GM19035 (cell line): Measurements from ENCODE around the gene TCHHL1.

Experiments
- ATAC-seq: cut with Tn5 transposase; IDR thresholded peaks from one replicate; pipeline ENCODE4 v1.9.1; 2021; ENCODE audit not compliant: unreplicated experiment

Gene TCHHL1

GRCh38 chr1:152039886-152040285, 49.0 kb downstream of the TCHHL1 start:
- no peak for ATAC-seq

- no peak for ATAC-seq
These were observed 49.4 kb downstream of the TCHHL1 start for GRCh38 chr1:152039461-152039860.

GRCh38 chr1:152038871-152039270, 50.0 kb downstream of the TCHHL1 start:
- ATAC-seq = no peak

- ATAC-seq = peak; percentile 60
These were observed 52.3 kb downstream of the TCHHL1 start, which contains the start of gene S100A11 for GRCh38 chr1:152036267-152037216. S100A11 (minus strand) TSS chr1:152037004; CDS start chr1:152036915, 89 bp downstream.

- ATAC-seq = no peak
These were observed 53.2 kb downstream of the TCHHL1 start for GRCh38 chr1:152035539-152036266.

- ATAC-seq = peak; percentile 55
These were observed 54.0 kb downstream of the TCHHL1 start for GRCh38 chr1:152034654-152035538.

- ATAC-seq = no peak
These were observed 54.6 kb downstream of the TCHHL1 start for GRCh38 chr1:152034324-152034653.
